ENCODE results near the gene TGM2. TPM values are rescaled to one million over a fixed set of nuclear protein-coding genes. Genes with fewer than 3 reads are reported as not detected.

The TGM2 gene
- total and polyA plus RNA-seq, 2 donors (not counting 3 experiments of a cell fraction or from before 2014, with no cell fraction given): 861 to 868 TPM

GRCh38 chr20:38181971-38182370, 16.9 kb upstream of the TGM2 start:
- H3K4me3 ChIP-seq (replicated peaks in 1 of 3; ENCODE audit: insufficient read depth in 1 of 3, low read depth in 1 of 3, low read length in 3 of 3): no peak overlapping the region
- H3K9me1 ChIP-seq (replicated peaks; ENCODE audit: control insufficient read depth, extremely low read depth, insufficient read depth, low read length): no peaks in the 10 kb centered on the region
- FAIRE-seq (no peak), DNase-seq (ENCODE audit: low read depth, low spot score) (no peak)
- H4K20me1 ChIP-seq (replicated peaks; ENCODE audit: control insufficient read depth, extremely low read depth, insufficient read depth, low read length): no peaks in the 10 kb centered on the region
- H3K36me3 ChIP-seq (ENCODE audit: control insufficient read depth in 2 of 2, extremely low read depth in 1 of 2, insufficient read depth in 2 of 2, low read length in 2 of 2): no peaks in the 10 kb centered on the region
- no peak overlapping the region for H3K9ac ChIP-seq (replicated peaks; ENCODE audit: extremely low read depth, insufficient read depth, low read length)
- no peak overlapping the region for H2AFZ ChIP-seq (ENCODE audit: low read depth, low read length)
- no peaks in the 10 kb centered on the region for H3K9me3 ChIP-seq (replicated peaks; ENCODE audit: control insufficient read depth, insufficient read depth, low read length)
- POLR2A ChIA-PET: no interaction called here
- no peak for TF ChIP-seq FOS (IDR thresholded peaks at IDR 0.05; ENCODE audit: borderline replicate concordance, insufficient read depth, low read length)
- TF ChIP-seq GATA2 (IDR thresholded peaks at IDR 0.05; ENCODE audit: insufficient read depth, insufficient read length, low read depth, low read length): no peak
- TF ChIP-seq POLR2A (IDR thresholded peaks at IDR 0.05; ENCODE audit: low read depth, low read length): no peak
- TF ChIP-seq MYC (IDR thresholded peaks at IDR 0.05; ENCODE audit: low read depth, low read length): no peak
- no peak for TF ChIP-seq JUN (IDR thresholded peaks at IDR 0.05; ENCODE audit: borderline replicate concordance, insufficient read depth, insufficient read length, low read depth)
- TF ChIP-seq CTCF (IDR thresholded peaks at IDR 0.05; ENCODE audit: extremely low read depth in 1 of 2, insufficient read depth in 1 of 2, low read depth in 1 of 2, low read length in 2 of 2): no peak
- TF ChIP-seq POLR2AphosphoS5 (IDR thresholded peaks at IDR 0.05; ENCODE audit: insufficient read depth, low read depth, low read length): no peak
- no peak for TF ChIP-seq MAX (IDR thresholded peaks at IDR 0.05; ENCODE audit: insufficient read depth, insufficient read length)
- no peak for TF ChIP-seq EZH2 (IDR thresholded peaks at IDR 0.05; ENCODE audit: borderline replicate concordance, low read depth, low read length, severe bottlenecking)
- dilution Hi-C loops (cut with MboI; ENCODE audit: extremely low pct_ligation_motif_present, low sequenced_read_pairs) (no loop called here), intact Hi-C loops (cut with micrococcal nuclease) (no loop called here)
- no peak overlapping the region for H3K27ac ChIP-seq (ENCODE audit: insufficient read depth, low read depth, low read length)
- no peaks in the 10 kb centered on the region for H3K27me3 ChIP-seq (ENCODE audit: control insufficient read depth in 2 of 2, insufficient read depth in 2 of 2, low read length in 2 of 2)
- H3K79me2 ChIP-seq (ENCODE audit: control insufficient read depth, insufficient read depth, low read length): no peaks in the 10 kb centered on the region
- H3K4me2 ChIP-seq (ENCODE audit: insufficient read depth, low read length): no peak overlapping the region
- BruUV-seq (replicated peaks): no TSS peak
- peaks cover 7% of the 10 kb centered on the region for H3K4me1 ChIP-seq (ENCODE audit: control insufficient read depth, extremely low read depth, insufficient read depth, low read length)
- CTCF ChIA-PET: interaction anchor here (0.6 to 1.0 kb wide), 2 partner anchors 15 to 79 kb away, joined by 3 to 4 read pairs; partner anchors contain the start of gene KIAA1755
